ENCODE results near the gene ARHGEF16. TPM values are rescaled to one million over a fixed set of nuclear protein-coding genes. Genes with fewer than 3 reads are reported as not detected.

The ARHGEF16 gene
- polyA plus RNA-seq, 1 of the 3 experiments (the other 2 are of a cell fraction) = 0.18 TPM

- Histone ChIP-seq H3K79me2 (ENCODE audit: insufficient read depth) (no peaks in the 10 kb centered on the region), H3F3A (replicated peaks; ENCODE audit: insufficient read depth) (no peaks in the 10 kb centered on the region), H3K9ac (no peak overlapping the region), H3K4me3 (ENCODE audit: low read depth in 2 of 2, low read length in 1 of 2) (no peak overlapping the region), H2AFZ (ENCODE audit: low read depth) (no peak overlapping the region), H3K36me3 (replicated peaks in 1 of 2; ENCODE audit: control insufficient read depth in 1 of 2, insufficient read depth in 2 of 2, low read length in 1 of 2) (no peaks in the 10 kb centered on the region), H3K9me3 (no peaks in the 10 kb centered on the region), H3K27ac (ENCODE audit: low read depth in 2 of 2, low read length in 1 of 2) (no peak overlapping the region), H3K4me2 (no peak overlapping the region), H4K20me1 (ENCODE audit: insufficient read depth) (no peaks in the 10 kb centered on the region), H3K27me3 (ENCODE audit: insufficient read depth) (no peaks in the 10 kb centered on the region), H3K4me1 (ENCODE audit: control insufficient read depth in 1 of 2, insufficient read depth in 2 of 2, low read depth in 1 of 2, low read length in 1 of 2) (peaks cover 0 to 18% of the 10 kb centered on the region in 2 experiments; a peak in 1 of 4 replicates), H3K9me2 (no peaks in the 10 kb centered on the region)
- TF ChIP-seq FOSL2 (IDR thresholded peaks at IDR 0.05; ENCODE audit: borderline replicate concordance, low read depth) = no peak
- TF ChIP-seq IRF3 (IDR thresholded peaks at IDR 0.05; ENCODE audit: low read depth, low read length) = no peak
- no peak for TF ChIP-seq MEF2A (IDR thresholded peaks at IDR 0.05; ENCODE audit: borderline replicate concordance, low read depth)
- TF ChIP-seq FOXM1 (IDR thresholded peaks at IDR 0.05; ENCODE audit: low read depth) = no peak
- TF ChIP-seq ZBTB33 (IDR thresholded peaks at IDR 0.05; ENCODE audit: borderline replicate concordance, low read depth) = no peak
- no peak for TF ChIP-seq MAX (IDR thresholded peaks at IDR 0.05; ENCODE audit: low read depth)
- TF ChIP-seq SIN3A (IDR thresholded peaks at IDR 0.05; ENCODE audit: borderline replicate concordance, low read depth, low read length) = no peak
- TF ChIP-seq RCOR1 (IDR thresholded peaks at IDR 0.05; ENCODE audit: low read length) = no peak
- TF ChIP-seq RAD21 (IDR thresholded peaks at IDR 0.05; ENCODE audit: low read length) = no peak
- no peak for TF ChIP-seq GABPA (IDR thresholded peaks at IDR 0.05; ENCODE audit: low read depth)
- TF ChIP-seq POLR2AphosphoS5 (IDR thresholded peaks at IDR 0.05; ENCODE audit: low read depth, low read length) = no peak
- no peak for TF ChIP-seq TCF12 (IDR thresholded peaks at IDR 0.05)
- TF ChIP-seq MXI1 (IDR thresholded peaks at IDR 0.05; ENCODE audit: low read depth, low read length) = no peak
- TF ChIP-seq RFX5 (IDR thresholded peaks at IDR 0.05; ENCODE audit: low read length) = no peak
- no peak for TF ChIP-seq NFIC (IDR thresholded peaks at IDR 0.05; ENCODE audit: borderline replicate concordance)
- TF ChIP-seq FOXJ3 (CRISPR knock-in tag; IDR thresholded peaks at IDR 0.05) = no peak
- no peak for TF ChIP-seq USF2 (IDR thresholded peaks at IDR 0.05; ENCODE audit: borderline replicate concordance, low read depth, low read length)
- TF ChIP-seq ELF1 (IDR thresholded peaks at IDR 0.05) = no peak
- TF ChIP-seq RXRA (IDR thresholded peaks at IDR 0.05; ENCODE audit: borderline replicate concordance, low read depth) = no peak
- TF ChIP-seq CTCF (IDR thresholded peaks at IDR 0.05) = no peak
- POLR2A ChIA-PET = no interaction called here
- CTCF ChIA-PET = interaction anchor here (0.8 to 9.4 kb wide), 10 partner anchors 9 to 158 kb away, joined by 3 to 114 read pairs (median 4); partner anchors contain the start of gene ARHGEF16
- WGBS (ENCODE audit: low lambda C conversion rate) = 64% methylated on average over 11 of the region's 20 CpGs
- no peak for DNase-seq
Measured at GRCh38 chr1:3463408-3463863, 9.0 kb downstream of the ARHGEF16 start.

Measured in SK-N-SH (cell line).